Hepatic stellate cell (primary cell): ENCODE results near the gene TTYH3.

ENCODE experiments used
- DNase-seq: peaks from one replicate; pipeline ENCODE4 v3.0.0; 2011; ENCODE audit warnings: low spot score

The TTYH3 gene

DNA sequence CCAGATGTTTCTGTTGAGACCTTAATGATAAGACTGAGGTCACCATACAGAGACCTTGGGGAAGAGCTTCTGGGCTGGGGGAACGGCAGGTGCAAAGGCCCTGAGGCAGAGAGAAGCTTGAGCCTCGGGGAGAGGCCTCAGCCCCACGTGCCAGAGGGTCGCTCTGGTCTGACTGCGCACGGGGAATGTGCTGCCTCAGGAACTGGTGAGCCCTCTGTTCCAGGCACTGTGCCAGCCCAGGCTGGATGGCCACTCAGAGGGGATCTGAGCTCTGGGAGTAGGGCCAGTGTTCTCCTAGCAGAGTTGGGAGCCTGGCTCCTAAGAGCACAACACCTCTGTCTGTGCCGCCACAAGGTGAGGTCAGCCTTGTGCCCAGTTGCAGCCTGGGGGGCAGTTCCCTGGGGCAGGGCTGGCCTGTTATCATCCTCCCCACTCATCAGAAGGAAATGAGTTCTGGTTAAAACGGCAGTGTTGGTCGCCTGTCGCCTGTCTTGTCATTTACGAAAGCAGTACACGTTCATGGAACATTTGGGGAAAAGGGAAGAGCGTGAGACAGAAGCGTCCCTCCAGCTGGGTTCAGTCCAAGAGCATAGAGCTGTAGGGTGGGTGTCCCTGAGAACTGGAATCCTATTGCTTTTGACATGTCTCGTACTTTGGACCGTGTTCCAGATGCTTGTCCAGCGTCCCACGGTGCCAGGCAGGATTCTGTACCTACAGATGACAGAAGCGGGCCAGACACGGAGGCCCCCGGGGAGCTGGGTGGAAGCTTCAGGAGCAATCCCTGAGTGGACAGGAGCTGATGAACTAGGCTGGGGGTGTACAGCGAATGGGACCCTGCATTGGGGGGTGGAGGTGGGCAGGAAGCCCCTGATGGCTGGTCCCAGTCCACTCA is 4.3 kb downstream of the TTYH3 start:
- no peak for DNase-seq

DNA sequence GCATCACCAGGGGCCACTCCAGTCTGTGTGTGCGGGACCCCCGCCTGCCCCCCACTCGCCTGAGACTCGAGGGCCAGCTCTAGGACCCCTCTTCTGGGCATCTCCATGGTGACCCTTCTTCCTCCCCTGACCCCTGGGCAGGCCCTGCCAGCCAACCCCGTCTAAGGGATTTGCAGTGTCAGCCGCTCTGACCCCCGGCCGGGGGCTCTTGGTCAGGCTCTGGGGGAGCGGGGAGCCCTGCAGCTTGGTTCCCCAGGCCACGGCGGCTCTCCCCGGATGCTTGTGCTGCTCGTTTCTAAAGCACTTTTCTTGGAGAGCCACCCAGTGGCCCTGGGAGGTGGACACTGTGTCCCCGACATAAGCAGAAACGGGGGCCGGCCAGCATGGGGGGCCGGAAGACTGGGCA is 5.3 kb downstream of the TTYH3 start:
- DNase-seq = no peak

DNA sequence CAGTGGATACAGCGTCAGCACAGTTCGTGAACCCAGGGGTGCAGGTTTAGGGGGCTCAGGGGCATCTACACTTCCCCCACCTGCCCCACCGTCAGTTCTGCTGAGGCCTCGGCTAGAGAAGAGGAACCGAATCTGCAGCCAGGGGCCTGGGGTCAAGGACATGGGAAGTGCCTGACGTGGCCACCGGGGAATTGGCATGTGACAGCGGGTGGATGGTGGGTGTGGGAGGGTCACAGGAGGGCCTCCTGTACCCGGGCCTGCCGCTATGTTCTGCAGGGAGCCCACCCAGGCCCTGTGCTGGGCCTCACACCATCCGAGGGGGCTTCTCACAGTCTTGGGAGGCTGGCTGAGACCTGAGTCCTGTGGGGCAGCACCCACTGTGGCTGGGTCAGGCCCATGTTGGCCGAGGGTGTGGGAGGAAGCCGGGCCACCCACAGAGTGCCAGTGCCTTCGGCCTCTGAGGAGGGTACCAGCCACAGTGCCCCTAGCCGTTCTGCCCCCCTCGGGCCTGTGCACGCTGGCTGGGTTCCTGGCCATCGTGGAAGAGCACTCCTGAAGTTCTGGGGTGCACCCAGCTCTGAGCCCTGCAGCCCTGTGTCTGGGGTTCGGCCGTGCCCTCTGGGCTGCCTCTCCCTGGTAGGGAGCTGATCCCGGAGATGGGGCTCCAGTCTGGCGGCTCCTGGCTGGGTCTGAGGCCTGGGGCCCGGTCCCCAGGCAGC is 5.9 kb downstream of the TTYH3 start:
- DNase-seq = no peak

DNA sequence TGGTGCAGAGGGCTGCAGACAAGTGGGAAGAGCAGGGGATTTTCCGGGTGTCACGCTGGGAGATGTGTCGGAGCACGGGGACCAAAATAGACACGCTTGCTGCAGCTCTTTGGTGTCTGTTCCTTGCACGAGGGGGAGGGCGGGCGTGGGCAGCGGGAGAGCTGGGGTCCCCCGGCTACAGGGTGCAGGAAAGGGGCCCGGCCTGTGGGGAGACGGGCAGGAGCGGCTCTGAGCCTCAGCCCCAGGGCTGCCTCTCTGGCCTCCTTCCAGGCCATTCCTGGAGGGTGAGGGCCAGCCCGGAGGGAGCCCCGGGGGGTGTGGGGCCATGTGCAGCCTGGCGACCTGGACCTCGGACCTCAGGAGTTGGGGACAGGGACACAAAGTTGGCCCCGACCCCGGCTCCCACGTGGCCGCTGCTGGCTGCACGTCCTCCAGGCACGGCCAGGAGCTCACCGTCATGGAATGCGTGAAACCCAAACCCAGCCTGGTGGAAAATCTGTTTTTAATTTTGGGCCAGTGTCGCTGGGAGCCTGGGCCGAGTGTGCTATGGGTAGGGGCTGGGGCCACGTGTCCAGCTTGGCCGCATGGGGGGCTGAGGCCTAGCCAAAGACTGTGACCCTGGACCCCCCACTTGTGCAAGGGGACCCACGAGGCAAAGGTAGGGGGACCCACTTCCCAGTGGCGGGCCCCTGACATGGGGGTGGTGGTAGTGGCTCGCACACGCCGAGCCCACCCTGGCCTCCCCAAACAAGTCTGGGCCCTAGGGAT is 6.6 kb downstream of the TTYH3 start:
- peak; percentile 81 for DNase-seq

DNA sequence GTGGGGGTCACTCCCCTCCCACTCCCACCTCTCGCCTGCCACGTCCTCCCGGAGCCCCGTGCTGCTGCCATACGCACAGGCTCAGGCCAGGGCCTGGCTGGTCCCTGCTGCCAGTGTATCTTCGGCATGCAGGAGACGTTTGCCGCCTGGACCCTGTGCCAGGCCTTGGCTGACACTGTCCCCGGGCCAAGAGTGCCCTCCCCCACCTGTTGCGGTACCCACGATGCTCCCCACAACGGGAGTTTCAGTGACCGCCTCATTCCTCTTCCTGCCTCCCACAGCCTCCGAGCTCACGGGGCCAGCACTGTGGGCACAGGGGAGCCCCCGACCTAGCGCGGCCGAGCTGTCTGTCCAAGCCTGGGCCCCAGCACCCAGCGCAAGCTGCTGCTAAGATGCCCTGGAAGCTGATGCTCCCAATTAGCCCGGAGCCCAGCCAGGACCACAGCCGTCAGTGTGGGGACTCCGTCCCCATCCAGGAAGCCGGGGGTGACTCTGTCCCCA is 7.4 kb downstream of the TTYH3 start:
- no peak for DNase-seq

DNA sequence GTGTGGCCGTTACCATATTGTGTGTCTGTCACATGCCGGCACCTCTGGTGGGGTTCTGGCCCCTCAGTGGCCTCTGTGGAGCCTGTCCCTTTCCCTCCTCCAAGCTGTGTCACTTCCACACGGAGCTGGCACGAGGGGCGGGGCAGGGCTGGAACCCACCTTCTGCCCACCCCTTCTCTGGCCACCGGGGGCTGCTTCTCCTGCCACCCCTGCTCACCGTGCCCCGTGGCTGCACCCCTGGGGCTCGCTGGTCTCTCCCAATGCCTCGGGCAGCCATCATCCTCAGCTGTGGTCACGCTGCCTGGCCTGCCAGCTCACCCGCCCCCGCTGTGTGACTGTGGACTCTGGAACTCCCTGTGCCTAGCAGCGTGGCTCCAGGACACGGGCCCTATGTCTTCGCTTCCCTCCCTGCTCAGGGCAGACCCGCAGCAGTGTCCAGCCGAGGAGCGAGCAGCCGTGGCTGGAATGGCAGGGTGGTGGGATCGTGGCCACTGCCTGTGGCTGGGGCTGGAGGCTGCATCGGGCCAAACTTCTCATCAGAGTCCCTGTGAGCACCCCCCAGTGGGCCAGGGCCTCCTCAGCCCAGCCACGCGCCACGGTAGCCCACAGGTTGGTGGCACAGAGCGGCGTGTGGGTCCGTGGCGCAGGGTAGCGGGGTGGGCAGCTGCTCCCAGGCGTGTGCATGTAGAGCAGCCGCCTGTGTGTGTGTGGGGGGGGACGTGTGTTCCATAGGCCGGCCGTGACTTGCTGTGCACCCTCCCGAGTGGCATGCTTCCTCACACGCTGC is 8.1 kb downstream of the TTYH3 start:
- no peak for DNase-seq

DNA sequence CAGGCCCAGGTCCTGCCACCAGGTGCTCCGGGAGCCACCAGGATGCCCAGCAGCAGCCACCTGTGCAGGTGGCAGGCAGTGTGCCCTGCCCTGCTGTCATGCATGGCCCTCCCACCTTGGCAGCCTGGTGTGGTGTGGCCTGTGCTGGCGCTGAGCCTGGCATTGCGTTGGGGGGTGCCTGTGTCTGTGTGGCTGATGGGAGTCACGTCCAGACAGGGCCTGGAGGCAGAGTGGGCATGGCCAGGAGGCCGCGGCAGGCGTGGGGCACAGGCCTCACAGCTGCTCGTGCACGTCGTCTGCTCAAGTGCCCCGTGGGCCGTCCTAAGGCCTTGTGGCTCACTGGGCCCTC is 8.7 kb downstream of the TTYH3 start:
- no peak for DNase-seq

DNA sequence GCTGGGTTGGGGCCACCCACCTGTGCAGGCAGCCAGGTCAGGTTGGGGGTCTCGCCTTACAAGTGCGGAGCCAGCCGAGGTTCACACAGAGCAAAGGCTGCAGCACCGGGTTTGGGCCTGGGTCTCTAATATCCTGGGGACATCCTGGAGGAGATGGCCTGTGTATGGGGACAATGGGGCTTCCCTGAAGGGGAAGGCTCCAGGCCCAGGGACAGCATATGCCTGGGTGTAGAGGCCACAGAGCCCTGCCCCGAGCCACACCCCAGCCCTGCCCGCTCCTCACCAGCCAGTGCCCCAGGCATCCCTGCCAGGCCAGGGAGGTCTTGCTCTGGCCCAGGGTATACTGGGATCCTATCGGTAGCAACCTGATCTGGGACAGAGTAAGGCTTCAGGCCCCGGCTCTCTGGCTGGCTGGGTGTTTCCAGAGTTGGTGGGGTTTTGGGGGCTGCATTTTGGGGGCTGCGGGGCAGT is 9.1 kb downstream of the TTYH3 start:
- DNase-seq = no peak

DNA sequence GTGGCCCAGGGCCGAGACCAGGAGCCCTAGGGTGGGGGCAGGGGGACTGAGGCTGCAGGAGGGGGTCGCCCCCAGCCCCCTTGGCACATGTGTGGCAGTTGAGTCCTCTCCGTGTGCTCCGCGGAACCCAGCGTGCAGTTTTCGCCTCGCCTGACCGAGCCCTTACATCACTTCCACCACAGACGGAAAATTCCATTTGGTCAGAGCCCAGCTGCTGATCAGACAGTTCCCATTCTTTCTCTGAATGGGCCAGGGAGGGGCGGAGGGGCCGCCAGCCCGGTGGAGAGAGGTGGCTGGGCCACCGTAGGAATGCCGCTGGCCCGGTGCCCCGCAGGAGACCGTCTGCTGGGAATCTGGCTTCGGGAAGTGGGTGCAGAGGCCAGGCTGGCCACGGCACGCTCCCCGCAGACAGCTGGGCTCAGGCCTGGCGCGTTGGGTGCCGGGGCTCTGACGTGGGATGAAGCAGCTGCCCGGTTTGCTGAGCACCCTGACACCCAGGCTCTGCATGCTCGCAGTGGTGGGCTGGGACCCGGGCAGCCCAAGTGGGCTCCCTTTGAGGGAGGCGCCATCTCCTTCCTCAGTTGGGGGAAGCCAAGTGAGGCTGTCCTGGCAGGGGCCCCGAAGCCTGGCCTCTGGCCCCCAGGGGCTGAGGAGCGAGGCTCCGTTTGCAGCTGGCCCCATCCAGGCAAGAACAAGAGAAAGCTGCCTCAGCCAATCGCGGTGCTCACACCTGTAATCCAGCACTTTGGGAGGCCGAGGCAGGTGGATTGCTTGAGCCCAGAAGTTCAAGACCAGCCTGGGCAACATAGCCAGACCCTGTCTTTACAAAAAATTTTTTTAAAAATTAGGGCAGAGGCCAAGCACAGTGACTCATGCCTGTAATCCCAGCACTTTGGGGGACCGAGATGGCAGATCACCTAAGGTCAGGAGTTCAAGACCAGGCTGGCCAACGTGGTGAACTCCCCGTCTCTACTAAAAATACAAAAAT is 9.9 kb downstream of the TTYH3 start:
- peak; percentile 96 for DNase-seq

DNA sequence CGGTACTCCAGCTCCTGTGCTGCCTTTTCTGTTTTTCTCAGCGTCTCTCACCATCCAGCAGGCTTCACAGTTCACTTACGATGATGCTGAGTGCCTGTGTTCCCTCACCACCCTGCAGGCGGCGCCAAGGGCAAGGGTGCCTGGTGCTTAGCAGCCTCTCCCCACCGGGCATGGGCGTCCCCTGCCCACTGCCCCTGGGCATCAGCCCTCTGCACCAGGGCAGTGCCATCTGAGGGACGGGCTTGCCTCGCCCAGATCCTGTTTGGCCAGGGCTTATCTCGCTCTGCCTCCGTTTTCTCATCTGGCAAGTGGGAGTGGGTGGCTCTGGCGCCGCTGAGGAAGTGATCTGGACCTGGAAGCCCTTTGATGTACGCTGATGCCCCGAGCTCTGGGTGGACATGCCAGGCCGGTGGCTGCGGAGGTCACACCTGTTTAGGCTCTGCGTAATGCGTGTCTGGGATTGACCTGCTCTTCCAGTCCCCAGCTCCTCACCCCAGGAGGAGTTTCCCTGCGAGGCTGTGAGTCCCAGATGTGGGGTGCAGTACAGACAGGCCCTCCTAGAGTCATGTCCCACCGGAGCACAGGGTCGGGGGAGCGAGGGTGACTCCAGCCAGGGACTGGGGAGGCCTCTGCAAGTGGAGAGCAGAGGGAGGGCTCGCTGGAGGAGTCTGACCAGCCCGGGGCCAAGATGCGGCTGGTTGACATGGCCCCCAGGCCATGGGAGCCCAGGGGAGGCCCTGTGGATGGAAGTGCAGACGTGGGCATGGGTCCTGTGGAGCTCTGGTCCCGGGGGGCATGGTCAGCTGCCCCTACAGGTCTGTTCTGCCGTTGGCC is 11.8 kb downstream of the TTYH3 start:
- no peak for DNase-seq

DNA sequence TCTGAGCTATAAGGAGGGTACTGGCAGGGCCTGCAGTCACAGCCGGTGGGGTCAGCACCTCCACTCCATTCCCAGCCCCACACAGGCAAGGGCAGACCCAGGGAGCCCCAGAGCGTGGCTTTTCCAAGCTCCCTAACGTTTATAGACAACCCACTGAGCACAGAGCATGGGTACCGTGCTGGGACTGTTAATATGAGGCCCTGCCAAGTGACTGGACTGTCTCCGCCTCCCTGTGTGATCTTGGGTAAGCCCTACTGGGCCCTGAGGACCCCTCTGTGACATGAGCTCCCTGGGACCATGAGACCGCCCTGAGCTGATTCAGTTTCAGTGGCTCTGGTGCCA is 12.4 kb downstream of the TTYH3 start:
- DNase-seq = no peak

DNA sequence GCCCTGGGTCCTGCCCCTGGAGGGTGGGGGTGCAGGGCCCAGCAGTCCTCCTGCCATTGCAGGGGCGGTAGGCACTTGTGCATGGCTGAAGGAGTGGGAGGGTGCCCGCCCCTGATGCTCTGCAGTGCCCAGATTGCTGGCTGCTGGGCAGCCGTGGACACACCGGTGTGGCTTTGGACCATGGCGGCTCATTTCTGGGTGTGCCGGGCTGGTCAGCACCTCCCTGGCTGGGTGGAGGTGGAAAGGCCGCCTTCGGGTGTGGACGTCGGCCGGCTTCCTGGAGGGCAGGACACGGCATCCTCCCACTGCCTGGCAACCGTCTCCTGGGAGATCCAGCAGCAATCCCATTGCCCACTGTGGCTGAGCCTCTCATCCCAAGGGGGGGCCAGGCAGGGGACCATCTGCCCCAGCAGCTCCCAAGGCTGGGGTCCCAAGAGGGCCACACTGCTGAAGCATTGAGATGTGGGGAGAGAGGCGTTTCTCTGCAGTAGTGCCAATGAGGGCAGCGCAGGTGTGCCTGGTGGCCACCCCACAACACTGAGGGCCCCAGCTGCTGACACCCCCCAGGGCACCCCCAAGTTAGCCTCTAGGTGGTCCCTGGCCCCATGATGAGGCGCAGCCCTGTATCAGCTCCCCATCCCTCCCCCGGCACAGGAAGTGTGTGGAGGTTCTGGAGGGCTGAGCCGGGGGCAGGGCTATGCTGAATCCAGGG is 12.9 kb downstream of the TTYH3 start:
- no peak for DNase-seq

DNA sequence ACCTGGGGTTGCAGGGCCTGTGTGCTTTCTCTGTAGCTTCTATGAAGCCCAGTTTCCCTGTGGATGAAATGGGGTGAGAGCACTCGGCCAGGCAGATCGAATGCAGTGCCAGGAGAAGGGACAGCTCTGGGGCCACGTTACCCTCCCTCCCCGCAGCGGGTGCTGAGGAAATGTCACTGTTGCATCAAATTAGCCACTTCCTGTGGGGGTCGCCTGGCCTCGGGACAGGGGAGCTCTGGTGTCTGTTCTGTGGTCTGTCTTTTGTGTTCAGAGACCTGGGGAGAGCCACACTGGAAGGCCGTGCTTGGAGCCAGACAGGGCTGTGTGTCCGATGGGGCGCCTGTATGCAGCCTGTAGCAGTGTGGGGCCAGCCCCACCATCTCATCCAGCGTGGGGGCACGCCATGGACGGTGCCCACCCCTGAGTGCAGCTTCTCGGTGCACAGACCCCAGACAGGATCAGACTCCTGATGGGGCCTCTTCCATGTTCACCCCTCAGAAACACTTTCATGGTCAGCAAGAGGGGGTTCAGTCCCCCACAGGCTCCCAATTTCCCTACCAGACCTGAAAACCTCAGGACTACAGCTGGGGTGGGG is 13.6 kb downstream of the TTYH3 start:
- DNase-seq = peak; percentile 31

DNA sequence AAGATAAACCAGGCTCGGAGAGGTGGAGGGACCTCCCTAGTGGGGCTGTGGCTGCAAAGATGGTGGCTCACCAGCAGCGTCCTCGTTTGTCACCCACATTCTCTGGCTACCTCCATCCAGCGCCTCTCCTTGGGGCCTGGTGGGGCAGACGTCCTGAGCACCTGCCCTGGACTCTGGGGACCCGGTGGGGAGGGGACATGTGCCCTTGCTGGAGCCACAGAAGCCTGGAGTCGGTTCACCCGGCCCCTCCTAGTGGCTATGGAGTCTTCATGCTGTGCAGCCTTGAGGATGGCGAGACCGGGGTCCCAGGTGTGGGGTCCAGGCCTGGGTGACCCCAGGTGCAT is 14.5 kb downstream of the TTYH3 start:
- no peak for DNase-seq

DNA sequence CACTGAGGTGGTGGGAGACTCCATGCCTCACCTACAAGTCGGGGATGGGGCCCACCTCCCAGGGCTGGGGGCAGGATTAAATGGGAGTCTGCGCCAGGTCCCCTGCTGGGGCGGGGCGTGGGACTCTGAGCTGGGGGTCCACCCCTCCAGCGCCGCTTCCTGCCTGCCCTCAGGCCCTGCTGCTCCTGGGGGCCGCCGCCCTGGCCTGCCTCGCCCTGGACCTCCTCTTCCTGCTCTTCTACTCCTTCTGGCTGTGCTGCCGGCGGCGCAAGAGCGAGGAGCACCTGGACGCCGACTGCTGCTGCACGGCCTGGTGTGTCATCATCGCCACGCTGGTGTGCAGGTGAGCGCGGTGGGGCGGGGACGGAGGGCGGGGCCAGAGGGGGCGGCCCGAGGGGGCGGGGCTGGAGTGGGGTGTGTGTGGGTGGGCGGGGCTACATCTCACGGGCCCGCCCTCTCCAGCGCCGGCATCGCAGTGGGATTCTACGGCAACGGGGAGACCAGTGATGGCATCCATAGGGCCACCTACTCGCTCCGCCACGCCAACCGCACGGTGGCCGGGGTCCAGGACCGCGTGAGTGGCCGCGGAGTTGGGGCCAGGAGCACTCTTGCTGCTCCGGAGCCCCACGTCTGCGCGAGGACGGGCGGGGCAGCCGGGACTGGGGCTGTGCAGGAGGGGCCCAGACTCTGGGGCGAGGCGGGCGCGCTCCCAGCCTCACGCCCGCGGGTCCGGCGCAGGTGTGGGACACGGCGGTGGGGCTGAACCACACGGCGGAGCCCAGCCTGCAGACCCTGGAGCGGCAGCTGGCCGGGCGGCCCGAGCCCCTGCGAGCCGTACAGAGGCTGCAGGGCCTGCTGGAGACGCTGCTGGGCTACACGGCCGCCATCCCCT is 15.1 kb downstream of the TTYH3 start:
- no peak for DNase-seq

DNA sequence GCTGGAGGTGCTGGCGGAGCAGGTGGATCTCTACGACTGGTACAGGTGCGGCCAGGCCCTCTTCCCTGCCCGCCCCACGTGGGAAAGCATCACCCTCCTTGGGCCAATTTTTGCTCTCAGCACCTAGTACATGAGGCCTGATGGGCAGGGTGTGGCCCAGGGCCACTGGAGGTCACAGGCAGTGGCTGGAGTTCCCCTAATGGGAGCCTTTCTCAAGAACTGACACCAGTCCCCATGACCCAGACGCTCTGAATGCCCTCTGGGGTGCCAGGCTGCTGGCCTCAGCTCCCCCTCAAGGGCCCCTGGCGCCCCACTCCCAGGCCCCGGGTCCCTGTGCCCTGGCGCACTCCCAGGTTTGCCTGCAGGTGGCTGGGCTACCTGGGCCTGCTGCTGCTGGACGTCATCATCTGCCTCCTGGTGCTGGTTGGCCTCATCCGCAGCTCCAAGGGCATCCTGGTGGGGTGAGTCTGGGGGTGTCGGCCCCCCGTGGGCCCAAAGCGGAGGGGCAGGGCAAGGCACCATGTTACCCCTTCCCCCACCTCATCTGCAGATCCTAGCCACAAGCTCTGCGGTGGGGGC is 15.9 kb downstream of the TTYH3 start:
- no peak for DNase-seq

DNA sequence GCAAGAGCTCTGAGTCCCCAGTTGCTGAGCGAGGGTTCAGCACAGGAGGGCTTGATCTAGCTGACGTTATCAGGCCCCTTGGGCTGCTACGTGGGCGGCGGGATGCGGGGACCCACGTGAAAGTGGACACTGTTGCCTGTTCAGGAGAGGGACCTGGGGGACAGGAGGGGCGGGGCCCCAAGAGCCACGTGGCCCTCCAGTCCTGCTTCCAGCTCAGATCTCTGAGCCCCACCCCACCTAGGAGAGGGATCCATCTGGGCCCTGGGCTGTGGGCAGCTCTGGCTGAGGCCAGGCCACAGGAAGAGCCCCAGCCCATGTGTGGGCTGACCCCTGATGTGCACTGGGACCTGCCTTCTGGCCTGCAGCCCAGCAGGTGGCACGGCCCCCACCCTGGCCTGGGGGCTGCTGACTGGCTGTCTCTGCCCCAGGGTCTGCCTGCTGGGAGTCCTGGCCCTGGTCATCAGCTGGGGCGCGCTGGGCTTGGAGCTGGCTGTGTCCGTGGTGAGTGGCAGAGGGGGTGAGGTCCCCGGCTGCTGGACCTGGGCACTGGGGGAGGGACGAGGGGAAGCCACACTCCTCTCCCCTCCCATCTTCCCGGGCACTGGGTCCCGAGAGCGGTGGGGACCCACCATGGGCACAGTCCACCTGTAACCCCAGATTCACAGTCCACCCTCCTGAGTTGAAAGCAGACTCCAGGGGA is 17.5 kb downstream of the TTYH3 start:
- no peak for DNase-seq
